AG04449 (cell line): ENCODE data around the gene LTB4R2.

Experiments
- CTCF ChIA-PET: fragments of 350-600 bp; formaldehyde crosslinking; extraction: SDS; loops from one replicate; lab custom pipeline; 2021; ENCODE audit warnings: antibody characterized with exemption; lab: Yijun Ruan, JAX
- POLR2A ChIA-PET: fragments of 400-600, 350-600 bp; formaldehyde crosslinking; extraction: SDS; loops from one replicate; lab custom pipeline; 2020; ENCODE audit warnings: antibody characterized with exemption, inconsistent platforms; lab: Yijun Ruan, JAX
- DNase-seq: peaks from one replicate; pipeline ENCODE4 v3.0.0-alpha.2; 2010; ENCODE audit warnings: low read depth, low spot score
- H3K4me3 ChIP-seq: 2 replicates; pipeline ENCODE4 v1.5.1; 2011; ENCODE audit warnings: low read depth, mild to moderate bottlenecking, control low read depth, low read length
- CTCF ChIP-seq: IDR thresholded peaks from one replicate; pipeline ENCODE4 v1.5.1; 2011; ENCODE audit warnings: mild to moderate bottlenecking, moderate library complexity, low read length, control low read depth, inconsistent platforms; ENCODE audit not compliant: insufficient read depth; ENCODE audit errors: missing control alignments

LTB4R2 gene

DNA sequence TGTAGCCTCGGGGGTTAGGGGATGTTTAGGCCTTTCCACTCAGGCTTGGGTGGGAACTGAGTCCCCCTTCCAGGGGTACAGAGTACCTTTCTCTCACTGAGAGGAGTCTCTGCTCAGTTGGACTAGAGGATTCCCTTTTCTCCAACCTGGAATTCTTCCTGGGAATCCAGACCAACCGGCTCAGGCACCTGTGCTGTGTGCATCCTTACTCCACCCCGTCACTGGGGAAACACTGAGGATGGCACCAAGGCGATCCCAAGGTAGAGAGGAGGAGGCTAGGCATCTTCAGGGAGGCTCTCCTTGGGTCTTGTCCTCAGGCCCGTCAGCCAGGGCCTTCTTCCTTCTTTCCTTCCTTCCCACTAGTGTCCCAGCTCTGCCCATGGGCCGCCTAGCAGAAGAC, 46.1 kb upstream of the LTB4R2 start:
- POLR2A ChIA-PET: no interaction called here
- H3K4me3 ChIP-seq: no peak overlapping the region
- CTCF ChIA-PET: interaction anchor here (1.8 to 16.0 kb wide), 3 partner anchors 6 to 44 kb away, joined by 4 to 155 read pairs (median 57); partner anchors contain the start of genes CIDEB, RABGGTA and TINF2
- no peak for DNase-seq
- TF ChIP-seq CTCF: no peak

DNA sequence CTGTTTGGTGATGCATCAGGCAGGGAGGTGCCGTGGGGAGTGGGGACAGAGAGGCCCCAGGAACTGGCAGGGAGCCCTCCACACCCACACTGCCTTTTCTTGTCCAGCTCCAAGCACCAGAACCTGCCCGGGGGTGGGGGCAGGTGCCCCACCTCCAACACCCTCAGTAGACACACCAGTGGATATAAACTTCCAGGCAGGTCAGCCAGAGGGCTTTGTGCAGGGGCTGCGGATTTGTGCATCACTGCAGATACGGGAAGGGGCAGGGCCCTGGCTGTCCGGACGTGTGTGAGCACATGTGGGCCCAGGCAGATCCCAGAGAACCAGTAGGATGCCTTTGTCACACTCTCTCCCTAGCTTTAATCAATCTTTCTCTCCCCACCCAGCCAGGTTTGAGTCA, 45.6 kb upstream of the LTB4R2 start:
- POLR2A ChIA-PET: interaction anchor here (1.0 kb wide), 1 partner anchor 39 kb away, joined by 4 read pairs; no protein-coding TSS in a partner anchor
- no peak overlapping the region for H3K4me3 ChIP-seq
- TF ChIP-seq CTCF: no peak
- CTCF ChIA-PET: interaction anchor here (1.8 to 16.0 kb wide), 2 partner anchors 20 to 43 kb away, joined by 4 to 155 read pairs; partner anchors contain the start of genes CIDEB and TINF2
- no peak for DNase-seq

GRCh38 chr14:24266344-24267244, 43.3 kb upstream of the LTB4R2 start:
- ChIA-PET POLR2A (no interaction called here), CTCF (interaction anchor here (1.5 to 16.0 kb wide), 3 partner anchors 22 to 30 kb away, joined by 4 to 155 read pairs (median 8); partner anchors contain the start of gene TINF2)
- H3K4me3 ChIP-seq: no peak overlapping the region
- DNase-seq: no peak
- TF ChIP-seq CTCF: no peak

DNA sequence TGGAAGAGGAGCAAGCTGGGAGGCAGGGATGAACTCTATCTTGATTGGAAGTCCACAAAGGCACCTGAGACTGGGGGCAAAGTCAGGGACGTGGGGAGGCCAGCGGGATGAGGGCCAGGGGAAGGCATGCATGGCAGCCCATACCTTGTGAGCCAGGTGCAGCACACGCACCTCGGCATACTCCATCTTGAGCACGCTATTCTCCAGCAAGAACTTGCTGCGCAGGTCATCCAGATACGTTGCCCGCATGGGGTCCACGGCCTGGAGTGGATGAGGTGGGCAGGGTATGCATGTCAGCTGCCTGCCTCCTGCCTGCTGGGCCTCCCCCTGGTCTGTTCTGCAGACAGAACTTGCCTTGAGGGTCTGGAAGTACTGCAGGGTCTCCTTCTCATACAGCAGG, 42.4 kb upstream of the LTB4R2 start:
- no peak overlapping the region for H3K4me3 ChIP-seq
- no peak for DNase-seq
- ChIA-PET POLR2A (interaction anchor here (1.0 kb wide), 1 partner anchor 25 kb away, joined by 3 read pairs; the partner anchor contains the start of gene TINF2), CTCF (interaction anchor here (0.7 to 6.1 kb wide), 4 partner anchors 8 to 41 kb away, joined by 3 to 57 read pairs (median 6); partner anchors contain the start of genes CIDEB, TGM1 and TINF2)
- no peak for TF ChIP-seq CTCF

GRCh38 chr14:24268225-24268624, 41.7 kb upstream of the LTB4R2 start:
- ChIA-PET CTCF (interaction anchor here (0.7 to 6.1 kb wide), 7 partner anchors 8 to 40 kb away, joined by 3 to 57 read pairs (median 16); partner anchors contain the start of genes CIDEB, TGM1 and TINF2), POLR2A (interaction anchor here (1.0 kb wide), 1 partner anchor 26 kb away, joined by 3 read pairs; the partner anchor contains the start of gene TINF2)
- no peak overlapping the region for H3K4me3 ChIP-seq
- DNase-seq: no peak
- no peak for TF ChIP-seq CTCF

DNA sequence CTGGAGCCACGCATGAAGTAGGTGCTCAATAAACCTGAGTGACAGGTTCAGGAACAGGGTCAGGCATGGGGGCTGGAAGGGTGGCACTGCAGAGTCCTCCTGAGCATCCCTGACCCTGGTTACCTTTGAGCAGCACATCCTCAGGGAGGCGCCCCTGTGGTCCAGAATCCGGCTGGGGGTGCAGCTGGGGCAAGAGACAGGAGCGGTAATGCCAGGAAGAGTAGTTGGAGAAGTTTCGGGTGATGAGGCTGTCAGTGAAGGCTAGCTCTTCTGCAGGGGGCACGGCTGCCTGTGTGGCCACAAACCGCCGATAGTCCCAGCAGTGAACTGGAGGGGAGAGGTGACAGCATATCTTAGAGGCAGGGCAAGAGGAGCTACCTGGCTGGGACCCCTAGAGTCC, 40.6 kb upstream of the LTB4R2 start:
- TF ChIP-seq CTCF: no peak
- CTCF ChIA-PET: interaction anchor here (1.1 to 6.1 kb wide), 9 partner anchors 10 to 56 kb away, joined by 3 to 57 read pairs (median 16); partner anchors contain the start of genes CHMP4A, CIDEB, DHRS1 and NOP9
- H3K4me3 ChIP-seq: no peak overlapping the region
- POLR2A ChIA-PET: no interaction called here
- no peak for DNase-seq
